K562 (cell line): ENCODE results near the gene ALG5. TPM values are rescaled to one million over a fixed set of nuclear protein-coding genes. Genes with fewer than 3 reads are reported as not detected.

Source experiments
- ATF4 ChIP-seq: fragments of 450-650 bp; formaldehyde crosslinking; IDR thresholded peaks from 2 replicates; pipeline ENCODE4 v1.4.0; 2022; ENCODE audit warnings: mild to moderate bottlenecking, moderate library complexity
- ESRRA ChIP-seq: fragments of 450-650 bp; IDR thresholded peaks from 2 replicates; pipeline ENCODE4 v1.6.1; 2014; ENCODE audit warnings: low read depth, mild to moderate bottlenecking, moderate library complexity, borderline replicate concordance
- ETS2 ChIP-seq: IDR thresholded peaks from 2 replicates; pipeline ENCODE4 v1.6.1; 2016; ENCODE audit warnings: borderline replicate concordance, missing genetic modification characterization, mild to moderate bottlenecking, moderate library complexity, missing compliant biosample characterization; ENCODE audit not compliant: poor library complexity, severe bottlenecking
- GATAD2B ChIP-seq: fragments of 450-650 bp; IDR thresholded peaks from 2 replicates; pipeline ENCODE4 v1.6.1; 2017; ENCODE audit warnings: mild to moderate bottlenecking, borderline replicate concordance
- GMEB1 ChIP-seq: fragments of 250-450 bp; sonication (Bioruptor Pico); IDR thresholded peaks from 2 replicates; pipeline ENCODE4 v1.4.0; 2020; ENCODE audit warnings: mild to moderate bottlenecking
- MAZ ChIP-seq, 2 experiments: fragments of 450-650 bp in 1 of 2; sonication (generic) in 1 of 2; formaldehyde crosslinking; IDR thresholded peaks in 1 of 2; conservative IDR thresholded peaks in 1 of 2; 2 replicates each; pipeline versions ENCODE4 v1.4.0 to v1.5.0; 2020; ENCODE audit warnings: mild to moderate bottlenecking in 1 of 2, missing genetic modification reagents in 1 of 2
- NRF1 ChIP-seq, 2 experiments: fragments of 450-650 bp; IDR thresholded peaks in 1 of 2; conservative IDR thresholded peaks in 1 of 2; 2 replicates each; pipeline ENCODE4 v1.6.1; 2014; ENCODE audit warnings: mild to moderate bottlenecking in 2 of 2
- RAD21 ChIP-seq, 2 experiments: fragments of 250-450 bp in 1 of 2; fragments of 450-650 bp in 1 of 2; sonication (Bioruptor Pico) in 1 of 2; formaldehyde crosslinking in 1 of 2; IDR thresholded peaks in 1 of 2; conservative IDR thresholded peaks in 1 of 2; 2 replicates each; pipeline versions ENCODE4 v1.4.0 to v1.8.0; 2020 to 2022; ENCODE audit warnings: mild to moderate bottlenecking in 2 of 2, moderate library complexity in 1 of 2
- ZFP36 ChIP-seq: fragments of 150-350 bp; IDR thresholded peaks from 2 replicates; pipeline ENCODE4 v1.6.1; 2018; ENCODE audit warnings: low read length, low read depth; ENCODE audit not compliant: partially characterized antibody
- ZNF431 ChIP-seq: sonication (generic); formaldehyde crosslinking; IDR thresholded peaks from 2 replicates; pipeline ENCODE4 v1.8.0; 2022; ENCODE audit warnings: mild to moderate bottlenecking, missing genetic modification reagents
- ZNF830 ChIP-seq: fragments of 250-450 bp; sonication (Bioruptor Pico); IDR thresholded peaks from 2 replicates; pipeline ENCODE4 v1.5.0; 2021; ENCODE audit warnings: mild to moderate bottlenecking
- polyA plus RNA-seq, 8 experiments: library from polyadenylated mRNA; depleted of rRNA in 4 of 8; stranded (reverse) in 5 of 8; unstranded in 3 of 8; fragments of >200 nt; fragmentation: Nextera tagmentation in 2 of 8; fragmentation: Illumina TruSeq in 1 of 8; extraction: Ambion mirVana in 2 of 8; extraction: Trizol in 1 of 8; gene quantifications; 2 replicates each; pipeline versions ENCODE4 v1.2.1 to v1.2.3, GENCODE V29; 2011 to 2014; ENCODE audit warnings: inconsistent platforms in 1 of 8, missing spikeins in 1 of 8
- total RNA-seq, 7 experiments: library from RNA; depleted of rRNA in 6 of 7; stranded (reverse); fragments of >200 nt in 6 of 7; fragmentation: Illumina TruSeq in 2 of 7; extraction: Trizol in 2 of 7; gene quantifications; 2 replicates each; pipeline versions ENCODE4 v1.2.1 to v1.2.3, GENCODE V29; 2011 to 2021; ENCODE audit warnings: low replicate concordance in 1 of 7
- TF ChIP-seq, protein P1 (sequence below): fragments of 250-450 bp; sonication (Bioruptor Pico); IDR thresholded peaks from 2 replicates; pipeline ENCODE4 v1.5.0; 2020; ENCODE audit warnings: mild to moderate bottlenecking, borderline replicate concordance
- TF ChIP-seq, protein P2 (sequence below): fragments of 200-800 bp; sonication (Bioruptor generic); IDR thresholded peaks from 2 replicates; pipeline ENCODE4 v1.6.1; 2017; ENCODE audit warnings: missing genetic modification characterization, missing compliant biosample characterization
- TF ChIP-seq, protein P3 (sequence below): fragments of 450-650 bp; formaldehyde crosslinking; IDR thresholded peaks from 2 replicates; pipeline ENCODE4 v1.4.0; 2020; ENCODE audit warnings: mild to moderate bottlenecking

Gene ALG5
- total and polyA plus RNA-seq, 9 of the 15 experiments (the other 6 are each of a cell fraction or from before 2014, with no cell fraction given) = 33.6 to 80.5 (median 48.2) TPM

DNA sequence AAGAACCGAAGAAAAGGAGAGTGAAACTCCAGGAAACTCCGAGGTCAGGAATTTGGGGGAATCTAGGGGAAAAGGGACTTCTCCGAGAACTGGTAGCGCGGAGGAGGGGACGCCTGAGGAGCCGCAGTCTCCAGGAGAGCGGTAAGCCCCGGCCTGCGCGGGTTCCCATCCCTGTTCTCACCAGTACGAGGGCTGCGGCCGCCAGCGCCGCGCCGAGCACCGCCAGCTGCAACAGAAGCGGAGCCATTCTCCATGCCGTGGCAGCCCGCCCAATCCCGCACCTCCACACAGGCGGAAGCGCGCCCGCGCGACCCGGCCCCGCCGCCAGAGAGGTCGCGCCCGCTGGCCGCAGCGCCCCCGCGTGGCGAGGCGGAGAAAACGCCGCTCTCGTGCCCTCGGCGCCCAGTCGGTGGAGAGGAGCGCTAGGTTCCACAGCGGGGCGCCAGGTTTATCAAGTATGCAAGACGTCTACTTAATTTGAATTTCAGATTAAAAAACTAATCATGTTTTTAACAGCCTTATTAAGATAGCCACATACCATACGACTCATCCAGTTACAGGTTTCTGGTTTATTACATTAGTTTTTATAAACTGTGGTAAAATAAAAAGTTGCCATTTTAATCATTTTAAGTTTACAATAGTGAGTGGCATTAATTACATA, at the start of gene ALG5 (continued):
- no peak for TF ChIP-seq ZFP36
- TF ChIP-seq ESRRA = 0 out of 2 replicates have a peak, but pooled peaks have one; percentile 40
- TF ChIP-seq, protein P1, sequence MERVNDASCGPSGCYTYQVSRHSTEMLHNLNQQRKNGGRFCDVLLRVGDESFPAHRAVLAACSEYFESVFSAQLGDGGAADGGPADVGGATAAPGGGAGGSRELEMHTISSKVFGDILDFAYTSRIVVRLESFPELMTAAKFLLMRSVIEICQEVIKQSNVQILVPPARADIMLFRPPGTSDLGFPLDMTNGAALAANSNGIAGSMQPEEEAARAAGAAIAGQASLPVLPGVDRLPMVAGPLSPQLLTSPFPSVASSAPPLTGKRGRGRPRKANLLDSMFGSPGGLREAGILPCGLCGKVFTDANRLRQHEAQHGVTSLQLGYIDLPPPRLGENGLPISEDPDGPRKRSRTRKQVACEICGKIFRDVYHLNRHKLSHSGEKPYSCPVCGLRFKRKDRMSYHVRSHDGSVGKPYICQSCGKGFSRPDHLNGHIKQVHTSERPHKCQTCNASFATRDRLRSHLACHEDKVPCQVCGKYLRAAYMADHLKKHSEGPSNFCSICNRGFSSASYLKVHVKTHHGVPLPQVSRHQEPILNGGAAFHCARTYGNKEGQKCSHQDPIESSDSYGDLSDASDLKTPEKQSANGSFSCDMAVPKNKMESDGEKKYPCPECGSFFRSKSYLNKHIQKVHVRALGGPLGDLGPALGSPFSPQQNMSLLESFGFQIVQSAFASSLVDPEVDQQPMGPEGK = no peak
- TF ChIP-seq, protein P2, sequence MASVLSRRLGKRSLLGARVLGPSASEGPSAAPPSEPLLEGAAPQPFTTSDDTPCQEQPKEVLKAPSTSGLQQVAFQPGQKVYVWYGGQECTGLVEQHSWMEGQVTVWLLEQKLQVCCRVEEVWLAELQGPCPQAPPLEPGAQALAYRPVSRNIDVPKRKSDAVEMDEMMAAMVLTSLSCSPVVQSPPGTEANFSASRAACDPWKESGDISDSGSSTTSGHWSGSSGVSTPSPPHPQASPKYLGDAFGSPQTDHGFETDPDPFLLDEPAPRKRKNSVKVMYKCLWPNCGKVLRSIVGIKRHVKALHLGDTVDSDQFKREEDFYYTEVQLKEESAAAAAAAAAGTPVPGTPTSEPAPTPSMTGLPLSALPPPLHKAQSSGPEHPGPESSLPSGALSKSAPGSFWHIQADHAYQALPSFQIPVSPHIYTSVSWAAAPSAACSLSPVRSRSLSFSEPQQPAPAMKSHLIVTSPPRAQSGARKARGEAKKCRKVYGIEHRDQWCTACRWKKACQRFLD (CRISPR knock-in tag) = no peak
- TF ChIP-seq ATF4 = no peak
- peak; percentile 39 to 40; a peak in 2 of 4 replicates for TF ChIP-seq NRF1 (conservative IDR thresholded peaks at IDR 0.05 in 1 of 2, IDR thresholded peaks at IDR 0.05 in 1 of 2)
- TF ChIP-seq, protein P3, sequence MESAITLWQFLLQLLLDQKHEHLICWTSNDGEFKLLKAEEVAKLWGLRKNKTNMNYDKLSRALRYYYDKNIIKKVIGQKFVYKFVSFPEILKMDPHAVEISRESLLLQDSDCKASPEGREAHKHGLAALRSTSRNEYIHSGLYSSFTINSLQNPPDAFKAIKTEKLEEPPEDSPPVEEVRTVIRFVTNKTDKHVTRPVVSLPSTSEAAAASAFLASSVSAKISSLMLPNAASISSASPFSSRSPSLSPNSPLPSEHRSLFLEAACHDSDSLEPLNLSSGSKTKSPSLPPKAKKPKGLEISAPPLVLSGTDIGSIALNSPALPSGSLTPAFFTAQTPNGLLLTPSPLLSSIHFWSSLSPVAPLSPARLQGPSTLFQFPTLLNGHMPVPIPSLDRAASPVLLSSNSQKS (CRISPR knock-in tag) = no peak
- TF ChIP-seq ZNF830 (CRISPR knock-in tag) = no peak
- TF ChIP-seq ZNF431 (CRISPR knock-in tag) = 0 out of 2 replicates have a peak, but pooled peaks have one; percentile 28
- peak in 1 of 2 experiments; percentile 15; a peak in 1 of 4 replicates for TF ChIP-seq RAD21 (CRISPR knock-in tag; conservative IDR thresholded peaks at IDR 0.05 in 1 of 2, IDR thresholded peaks at IDR 0.05 in 1 of 2)
- 0 out of 2 replicates have a peak, but pooled peaks have one; percentile 38 for TF ChIP-seq GMEB1 (CRISPR knock-in tag)
- peak; percentile 72; the same call in 1 of the 2 replicates for TF ChIP-seq GATAD2B
- TF ChIP-seq MAZ (CRISPR knock-in tag; conservative IDR thresholded peaks at IDR 0.05 in 1 of 2, IDR thresholded peaks at IDR 0.05 in 1 of 2) = 0 out of 4 replicates have a peak, but pooled peaks have one; percentile 30 to 40
- no peak for TF ChIP-seq ETS2 (tag)
